Trophoblast cell (in vitro differentiated cells and primary cell): ENCODE results near the gene STXBP6.
A peak's percentile ranks its signal among the peaks of the same experiment; 100 is the strongest.

ENCODE experiments used
- DNase-seq, 2 donors: peaks; one replicate each; pipeline ENCODE4 v3.0.0-alpha.2; 2016
- H2AFZ ChIP-seq: 2 replicates; pipeline ENCODE4 v1.6.1; 2013; ENCODE audit warnings: low read length, moderate library complexity, mild to moderate bottlenecking; ENCODE audit not compliant: insufficient read depth, poor library complexity
- H2AK5ac ChIP-seq: 2 replicates; pipeline ENCODE4 v1.6.1; 2013; ENCODE audit warnings: mild to moderate bottlenecking, low read length
- H2BK120ac ChIP-seq: 2 replicates; pipeline ENCODE4 v1.6.1; 2013; ENCODE audit warnings: low read length, mild to moderate bottlenecking, moderate library complexity; ENCODE audit not compliant: insufficient read depth, poor library complexity
- H2BK12ac ChIP-seq: 2 replicates; pipeline ENCODE4 v1.6.1; 2013; ENCODE audit warnings: mild to moderate bottlenecking, low read length, moderate library complexity
- H2BK5ac ChIP-seq: 2 replicates; pipeline ENCODE4 v1.6.1; 2013; ENCODE audit warnings: low read length, low read depth, moderate library complexity, mild to moderate bottlenecking; ENCODE audit not compliant: poor library complexity
- H3K14ac ChIP-seq: 2 replicates; pipeline ENCODE4 v1.6.1; 2013; ENCODE audit warnings: mild to moderate bottlenecking, low read length
- H3K18ac ChIP-seq: 2 replicates; pipeline ENCODE4 v1.6.1; 2013; ENCODE audit warnings: mild to moderate bottlenecking, low read length
- H3K23ac ChIP-seq: 2 replicates; pipeline ENCODE4 v1.6.1; 2013; ENCODE audit warnings: low read length
- H3K27ac ChIP-seq: 2 replicates; pipeline ENCODE4 v1.5.1; 2013; ENCODE audit warnings: low read depth, mild to moderate bottlenecking, inconsistent platforms, low read length, moderate library complexity
- H3K27me3 ChIP-seq: 2 replicates; pipeline ENCODE4 v1.6.1; 2013; ENCODE audit warnings: inconsistent platforms, mild to moderate bottlenecking, low read length, moderate library complexity; ENCODE audit not compliant: insufficient read depth
- H3K36me3 ChIP-seq, 2 experiments: 1 replicate in 1 of 2; 2 replicates in 1 of 2; pipeline ENCODE4 v1.6.1; 2013; ENCODE audit warnings: low read length in 2 of 2, mild to moderate bottlenecking in 2 of 2, moderate library complexity in 1 of 2; ENCODE audit not compliant: insufficient read depth in 2 of 2, control insufficient read depth in 1 of 2
- H3K4ac ChIP-seq: 2 replicates; pipeline ENCODE4 v1.6.1; 2013; ENCODE audit warnings: low read depth, mild to moderate bottlenecking, low read length, moderate library complexity
- H3K4me1 ChIP-seq, 2 experiments: 1 replicate in 1 of 2; 2 replicates in 1 of 2; pipeline ENCODE4 v1.6.1; 2013; ENCODE audit warnings: low read length in 2 of 2, mild to moderate bottlenecking in 2 of 2, moderate library complexity in 1 of 2; ENCODE audit not compliant: insufficient read depth in 2 of 2, control insufficient read depth in 1 of 2
- H3K4me2 ChIP-seq: 2 replicates; pipeline ENCODE4 v1.6.1; 2013; ENCODE audit warnings: inconsistent platforms, mild to moderate bottlenecking, low read length, moderate library complexity
- H3K4me3 ChIP-seq: 2 replicates; pipeline ENCODE4 v1.5.1; 2013; ENCODE audit warnings: mild to moderate bottlenecking, low read depth, low read length, inconsistent platforms
- H3K79me1 ChIP-seq: one replicate; pipeline ENCODE4 v1.6.1; 2013; ENCODE audit warnings: low read length
- H3K79me2 ChIP-seq: 2 replicates; pipeline ENCODE4 v1.6.1; 2013; ENCODE audit warnings: low read length, mild to moderate bottlenecking; ENCODE audit not compliant: control insufficient read depth, insufficient read depth, poor library complexity
- H3K9ac ChIP-seq: 2 replicates; pipeline ENCODE4 v1.6.1; 2013; ENCODE audit warnings: mild to moderate bottlenecking, low read length
- H3K9me3 ChIP-seq: 2 replicates; pipeline ENCODE4 v1.6.1; 2013; ENCODE audit warnings: low read depth, mild to moderate bottlenecking, control low read depth, inconsistent platforms, low read length; ENCODE audit not compliant: insufficient read depth
- H4K12ac ChIP-seq: 2 replicates; pipeline ENCODE4 v1.6.1; 2013; ENCODE audit warnings: low read depth, mild to moderate bottlenecking, low read length, moderate library complexity
- H4K8ac ChIP-seq: 2 replicates; pipeline ENCODE4 v1.6.1; 2013; ENCODE audit warnings: low read depth, mild to moderate bottlenecking, low read length, moderate library complexity
- H4K91ac ChIP-seq: one replicate; pipeline ENCODE4 v1.6.1; 2013; ENCODE audit warnings: low read depth, mild to moderate bottlenecking, low read length, moderate library complexity
- WGBS: extraction: QIAGEN DNeasy Blood & Tissue Kit; methylation state at CpG from one replicate; pipeline ENCODE4 v1.1.7; 2013; ENCODE audit warnings: missing lambda C conversion rate; ENCODE audit not compliant: insufficient read length, insufficient coverage; ENCODE audit errors: extremely low coverage; 5-methylcytosine and 5-hydroxymethylcytosine counted together

The STXBP6 gene

GRCh38 chr14:24972844-24973243 is 77.1 kb downstream of the STXBP6 start:
- Histone ChIP-seq H3K4me3 (no peak overlapping the region), H3K14ac (no peak overlapping the region)

GRCh38 chr14:24971255-24971654 is 78.7 kb downstream of the STXBP6 start:
- H3K36me3 ChIP-seq = no peaks in the 10 kb centered on the region
- H3K79me2 ChIP-seq = no peaks in the 10 kb centered on the region
- H3K27me3 ChIP-seq = no peaks in the 10 kb centered on the region
- no peaks in the 10 kb centered on the region for H3K4me1 ChIP-seq
- no peak overlapping the region for H2BK12ac ChIP-seq
- no peaks in the 10 kb centered on the region for H3K79me1 ChIP-seq
- H4K8ac ChIP-seq = no peak overlapping the region
- no peak overlapping the region for H3K23ac ChIP-seq
- no peak overlapping the region for H3K4me3 ChIP-seq
- no peak for DNase-seq
- H3K4ac ChIP-seq = no peak overlapping the region
- H3K9ac ChIP-seq = no peak overlapping the region
- no peak overlapping the region for H2AK5ac ChIP-seq
- H2AFZ ChIP-seq = no peak overlapping the region
- H2BK120ac ChIP-seq = no peak overlapping the region
- H4K12ac ChIP-seq = no peak overlapping the region
- H4K91ac ChIP-seq = no peak overlapping the region
- H3K9me3 ChIP-seq = no peaks in the 10 kb centered on the region
- H3K18ac ChIP-seq = no peak overlapping the region
- no peak overlapping the region for H3K27ac ChIP-seq
- H2BK5ac ChIP-seq = no peak overlapping the region
- no peak overlapping the region for H3K4me2 ChIP-seq
- no peak overlapping the region for H3K14ac ChIP-seq

More at GRCh38 chr14:24972844-24973243, 77.1 kb downstream of the STXBP6 start:
- Histone ChIP-seq H3K79me1 (no peaks in the 10 kb centered on the region), H4K91ac (no peak overlapping the region), H3K18ac (no peak overlapping the region), H4K8ac (no peak overlapping the region), H3K79me2 (no peaks in the 10 kb centered on the region), H2BK12ac (no peak overlapping the region), H2AFZ (no peak overlapping the region), H2AK5ac (no peak overlapping the region), H3K9ac (no peak overlapping the region), H3K4me1 (no peaks in the 10 kb centered on the region), H3K23ac (no peak overlapping the region), H3K4me2 (no peak overlapping the region), H2BK120ac (no peak overlapping the region), H3K9me3 (no peaks in the 10 kb centered on the region), H3K27me3 (no peaks in the 10 kb centered on the region), H2BK5ac (no peak overlapping the region), H3K27ac (no peak overlapping the region), H4K12ac (no peak overlapping the region), H3K36me3 (no peaks in the 10 kb centered on the region), H3K4ac (no peak overlapping the region)
- DNase-seq = no peak
- no CpG with 5 or more reads among the region's 3 CpGs for WGBS

GRCh38 chr14:24966579-24966964 is 83.4 kb downstream of the STXBP6 start:
- H4K8ac ChIP-seq = no peak overlapping the region
- H3K27me3 ChIP-seq = no peaks in the 10 kb centered on the region
- no peak overlapping the region for H2BK12ac ChIP-seq
- H3K27ac ChIP-seq = no peak overlapping the region
- no peak overlapping the region for H4K12ac ChIP-seq
- no peak overlapping the region for H2AK5ac ChIP-seq
- no peaks in the 10 kb centered on the region for H3K79me2 ChIP-seq
- no peaks in the 10 kb centered on the region for H3K79me1 ChIP-seq
- H3K4me1 ChIP-seq = peaks cover 0 to 4% of the 10 kb centered on the region in 2 experiments
- no peak overlapping the region for H3K14ac ChIP-seq
- no peak overlapping the region for H2AFZ ChIP-seq
- no peak overlapping the region for H3K9ac ChIP-seq
- H3K4ac ChIP-seq = no peak overlapping the region
- no peak overlapping the region for H3K4me3 ChIP-seq
- no peak overlapping the region for H3K4me2 ChIP-seq
- WGBS = no CpG with 5 or more reads among the region's 1 CpG
- no peak overlapping the region for H3K23ac ChIP-seq
- no peaks in the 10 kb centered on the region for H3K36me3 ChIP-seq
- no peak overlapping the region for H4K91ac ChIP-seq
- H2BK120ac ChIP-seq = no peak overlapping the region
- H3K9me3 ChIP-seq = no peaks in the 10 kb centered on the region
- no peak overlapping the region for H2BK5ac ChIP-seq
- DNase-seq = no peak
- no peak overlapping the region for H3K18ac ChIP-seq

GRCh38 chr14:24965934-24966578 is 83.9 kb downstream of the STXBP6 start:
- Histone ChIP-seq H3K14ac (no peak overlapping the region), H2AK5ac (no peak overlapping the region), H4K12ac (no peak overlapping the region), H3K36me3 (no peaks in the 10 kb centered on the region), H3K4ac (no peak overlapping the region), H3K18ac (no peak overlapping the region), H2BK120ac (no peak overlapping the region), H4K91ac (no peak overlapping the region), H3K9me3 (no peaks in the 10 kb centered on the region), H2BK12ac (no peak overlapping the region), H4K8ac (no peak overlapping the region), H2BK5ac (no peak overlapping the region), H3K4me1 (peaks cover 0 to 4% of the 10 kb centered on the region in 2 experiments), H3K4me2 (no peak overlapping the region), H3K79me1 (no peaks in the 10 kb centered on the region), H2AFZ (no peak overlapping the region), H3K23ac (no peak overlapping the region), H3K4me3 (no peak overlapping the region), H3K27me3 (no peaks in the 10 kb centered on the region), H3K27ac (peak overlapping the region; percentile 43), H3K79me2 (no peaks in the 10 kb centered on the region), H3K9ac (no peak overlapping the region)
- DNase-seq = peak; percentile 30 to 69
- no CpG with 5 or more reads among the region's 3 CpGs for WGBS
